Endodermal cell (in vitro differentiated cells): ENCODE measurements around the gene TP53I11. TPM values are rescaled to one million over a fixed set of nuclear protein-coding genes. Genes with fewer than 3 reads are reported as not detected.
A peak's percentile ranks its signal among the peaks of the same experiment; 100 is the strongest.

Experiments
- DNase-seq: peaks from one replicate; pipeline ENCODE4 v3.0.0-alpha.2; 2017
- H3K27ac ChIP-seq: 2 replicates; pipeline ENCODE4 v1.5.1; 2013; ENCODE audit warnings: mild to moderate bottlenecking, low read depth, low read length, moderate library complexity
- H3K27me3 ChIP-seq: 2 replicates; pipeline ENCODE4 v1.6.1; 2013; ENCODE audit warnings: mild to moderate bottlenecking, low read length, moderate library complexity; ENCODE audit not compliant: insufficient read depth, control insufficient read depth, poor library complexity, severe bottlenecking
- H3K36me3 ChIP-seq: 2 replicates; pipeline ENCODE4 v1.7.0; 2013; ENCODE audit warnings: mild to moderate bottlenecking, low read length, moderate library complexity; ENCODE audit not compliant: control insufficient read depth, insufficient read depth
- H3K4me1 ChIP-seq: one replicate; pipeline ENCODE4 v1.7.0; 2013; ENCODE audit warnings: low read length; ENCODE audit not compliant: control insufficient read depth, insufficient read depth
- H3K4me3 ChIP-seq: 2 replicates; pipeline ENCODE4 v1.5.1; 2013; ENCODE audit warnings: mild to moderate bottlenecking, low read length, moderate library complexity
- H3K9ac ChIP-seq: 2 replicates; pipeline ENCODE4 v1.6.1; 2013; ENCODE audit warnings: mild to moderate bottlenecking, low read length, moderate library complexity; ENCODE audit not compliant: poor library complexity, severe bottlenecking; ENCODE audit errors: extremely low read depth
- H3K9me3 ChIP-seq: 2 replicates; pipeline ENCODE4 v1.6.1; 2013; ENCODE audit warnings: mild to moderate bottlenecking, low read length, moderate library complexity; ENCODE audit not compliant: control insufficient read depth
- H3K27ac Mint-ChIP-seq: 2 replicates; pipeline ENCODE4 v1.8.0; 2020; ENCODE audit warnings: mixed read lengths
- H3K27me3 Mint-ChIP-seq: 2 replicates; pipeline ENCODE4 v1.8.0; 2021; ENCODE audit warnings: mild to moderate bottlenecking, mixed read lengths; ENCODE audit not compliant: insufficient read depth
- H3K36me3 Mint-ChIP-seq: 2 replicates; pipeline ENCODE4 v1.8.0; 2020; ENCODE audit warnings: low read depth, mixed read lengths
- H3K4me1 Mint-ChIP-seq: 2 replicates; pipeline ENCODE4 v1.8.0; 2020; ENCODE audit warnings: mixed read lengths
- H3K4me3 Mint-ChIP-seq: 2 replicates; pipeline ENCODE4 v1.8.0; 2020; ENCODE audit warnings: mild to moderate bottlenecking, moderate library complexity, mixed read lengths
- H3K9me3 Mint-ChIP-seq: 2 replicates; pipeline ENCODE4 v1.8.0; 2020; ENCODE audit warnings: mild to moderate bottlenecking, mixed read lengths
- CTCF ChIP-seq: fragments of 200-600 bp; sonication (generic); conservative IDR thresholded peaks from 2 replicates; pipeline ENCODE4 v1.5.0; 2021; ENCODE audit warnings: antibody characterized with exemption, mild to moderate bottlenecking
- WGBS, 2 experiments: methylation state at CpG; one replicate each; pipeline versions ENCODE4 v1.1.5 to v1.1.7; 2013; ENCODE audit warnings: missing lambda C conversion rate in 2 of 2, mixed read lengths in 1 of 2; ENCODE audit not compliant: insufficient coverage in 1 of 2, insufficient read length in 1 of 2; 5-methylcytosine and 5-hydroxymethylcytosine counted together
- total RNA-seq, 2 donors: library from RNA; stranded (reverse); fragmentation: NEBNext Ultra II Directional in 1 of 2; extraction: Animal tissue kit (Norgen Biotek cat#: 25700) in 1 of 2; gene quantifications; 2 replicates in 1 of 2; 3 replicates in 1 of 2; pipeline ENCODE4 v1.2.1, GENCODE V29; 2021

Gene TP53I11
- total RNA-seq, 2 donors from 2014 or later, result 136 to 203 TPM

- Histone ChIP-seq H3K36me3 (no peaks in the 10 kb centered on the region), H3K9me3 (no peaks in the 10 kb centered on the region), H3K4me1 (peaks cover 27% of the 10 kb centered on the region), H3K4me3 (peak overlapping the region; percentile 52), H3K27me3 (no peaks in the 10 kb centered on the region), H3K9ac (peak overlapping the region; percentile 71), H3K27ac (no peak overlapping the region)
- DNase-seq, result peak; percentile 85
- TF ChIP-seq CTCF, result peak; percentile 74
- H3K9me3 Mint-ChIP-seq, result peaks cover 3% of the 10 kb centered on the region
- H3K27ac Mint-ChIP-seq, result no peak overlapping the region
- H3K4me1 Mint-ChIP-seq, result peaks cover 12% of the 10 kb centered on the region
- H3K4me3 Mint-ChIP-seq, result no peak overlapping the region
- WGBS, 2 experiments, result 25 to 36% methylated on average over 2 to 9 of the region's 9 CpGs
- H3K36me3 Mint-ChIP-seq, result no peaks in the 10 kb centered on the region
- no peaks in the 10 kb centered on the region for H3K27me3 Mint-ChIP-seq
Observed at GRCh38 chr11:44977493-44977984, 26.9 kb upstream of the TP53I11 start.

- Histone ChIP-seq H3K4me3 (no peak overlapping the region), H3K9ac (no peak overlapping the region), H3K27me3 (no peaks in the 10 kb centered on the region), H3K4me1 (peaks cover 27% of the 10 kb centered on the region), H3K36me3 (no peaks in the 10 kb centered on the region), H3K27ac (no peak overlapping the region), H3K9me3 (no peaks in the 10 kb centered on the region)
- 72 to 78% methylated on average over 4 to 5 of the region's 5 CpGs for WGBS, 2 experiments
- no peak for TF ChIP-seq CTCF
- Mint-ChIP-seq H3K27ac (no peak overlapping the region), H3K4me1 (peaks cover 12% of the 10 kb centered on the region), H3K36me3 (no peaks in the 10 kb centered on the region), H3K9me3 (peaks cover 3% of the 10 kb centered on the region), H3K27me3 (no peaks in the 10 kb centered on the region), H3K4me3 (no peak overlapping the region)
- DNase-seq, result no peak
Observed at GRCh38 chr11:44976576-44976975, 25.9 kb upstream of the TP53I11 start.

- Mint-ChIP-seq H3K27me3 (peaks cover 2% of the 10 kb centered on the region), H3K27ac (peak overlapping the region; percentile 56), H3K4me1 (peaks cover 24% of the 10 kb centered on the region), H3K9me3 (no peaks in the 10 kb centered on the region), H3K4me3 (no peak overlapping the region), H3K36me3 (no peaks in the 10 kb centered on the region)
- no peak overlapping the region for H3K4me3 ChIP-seq
- no peak overlapping the region for H3K9ac ChIP-seq
- no peak overlapping the region for H3K27ac ChIP-seq
- no peaks in the 10 kb centered on the region for H3K27me3 ChIP-seq
- 84 to 92% methylated on average over 11 to 12 of the region's 12 CpGs for WGBS, 2 experiments
- H3K36me3 ChIP-seq, result no peaks in the 10 kb centered on the region
- H3K4me1 ChIP-seq, result peaks cover 27% of the 10 kb centered on the region
- no peak for TF ChIP-seq CTCF
- H3K9me3 ChIP-seq, result no peaks in the 10 kb centered on the region
- no peak for DNase-seq
Observed at GRCh38 chr11:44974402-44975000, 23.8 kb upstream of the TP53I11 start.
